GM19099 (cell line): ENCODE results near the gene PRKAR1B.

Source experiments
- POLR2A ChIP-seq: IDR thresholded peaks from 3 replicates; pipeline ENCODE4 v1.6.1; 2011; ENCODE audit warnings: low read depth; ENCODE audit not compliant: insufficient read length; ENCODE audit errors: extremely low read depth

Gene PRKAR1B

GRCh38 chr7:525740-526139, 201.3 kb downstream of the PRKAR1B start:
- no peak for TF ChIP-seq POLR2A

GRCh38 chr7:524800-525199, 202.3 kb downstream of the PRKAR1B start:
- no peak for TF ChIP-seq POLR2A

GRCh38 chr7:523347-524336, 203.4 kb downstream of the PRKAR1B start:
- TF ChIP-seq POLR2A, result no peak

GRCh38 chr7:522951-523314, 204.1 kb downstream of the PRKAR1B start:
- TF ChIP-seq POLR2A, result no peak

GRCh38 chr7:522071-522950, 204.8 kb downstream of the PRKAR1B start:
- no peak for TF ChIP-seq POLR2A

GRCh38 chr7:521221-522070, 205.6 kb downstream of the PRKAR1B start:
- TF ChIP-seq POLR2A, result no peak

GRCh38 chr7:520503-521161, 206.4 kb downstream of the PRKAR1B start:
- TF ChIP-seq POLR2A, result no peak

GRCh38 chr7:519484-520390, 207.3 kb downstream of the PRKAR1B start, which contains the start of gene PDGFA:
PDGFA (minus strand) TSS chr7:519846; CDS start chr7:519001, 845 bp downstream.
- no peak for TF ChIP-seq POLR2A

GRCh38 chr7:518630-519483, 208.2 kb downstream of the PRKAR1B start:
- TF ChIP-seq POLR2A, result no peak

- TF ChIP-seq POLR2A, result no peak
These were observed 209.1 kb downstream of the PRKAR1B start for GRCh38 chr7:517774-518629.
